ENCODE measurements around the gene CCDC187. TPM values are rescaled to one million over a fixed set of nuclear protein-coding genes. Genes with fewer than 3 reads are reported as not detected.

Gene CCDC187
- total RNA-seq, 2 donors from 2014 or later, result 1.3 to 2.3 TPM

DNA sequence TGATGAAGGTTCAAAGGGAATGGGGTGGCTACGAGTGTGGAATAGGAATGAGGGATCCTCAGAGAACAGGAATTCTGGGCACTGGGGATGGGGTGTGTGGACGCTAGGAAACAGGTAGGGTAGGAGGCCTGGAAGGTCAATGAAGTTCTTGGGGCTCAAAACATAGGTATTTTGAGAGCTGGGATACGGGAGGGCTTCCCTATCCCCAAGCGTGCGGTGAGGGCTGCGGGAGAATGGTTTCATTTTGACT, 59.0 kb downstream of the CCDC187 start:
- Histone ChIP-seq H3K27ac (peak overlapping the region in 2 of 4 donors; percentile 34 to 52), H3K36me3 (replicated peaks in 1 of 2; ENCODE audit: insufficient read depth in 1 of 2, low read depth in 2 of 2) (no peaks in the 10 kb centered on the region), H3K4me3 (peak overlapping the region; percentile 23 to 40), H3K9me3 (no peaks in the 10 kb centered on the region), H3K27me3 (no peaks in the 10 kb centered on the region), H3K4me1 (peaks cover 87% of the 10 kb centered on the region)
- DNase-seq (no peak), ATAC-seq (no peak)
- 0 to 1% methylated on average over 6 of the region's 6 CpGs for WGBS, 2 donors
- intact Hi-C loops (cut with DNase I), result no loop called here
- TF ChIP-seq, protein P1, sequence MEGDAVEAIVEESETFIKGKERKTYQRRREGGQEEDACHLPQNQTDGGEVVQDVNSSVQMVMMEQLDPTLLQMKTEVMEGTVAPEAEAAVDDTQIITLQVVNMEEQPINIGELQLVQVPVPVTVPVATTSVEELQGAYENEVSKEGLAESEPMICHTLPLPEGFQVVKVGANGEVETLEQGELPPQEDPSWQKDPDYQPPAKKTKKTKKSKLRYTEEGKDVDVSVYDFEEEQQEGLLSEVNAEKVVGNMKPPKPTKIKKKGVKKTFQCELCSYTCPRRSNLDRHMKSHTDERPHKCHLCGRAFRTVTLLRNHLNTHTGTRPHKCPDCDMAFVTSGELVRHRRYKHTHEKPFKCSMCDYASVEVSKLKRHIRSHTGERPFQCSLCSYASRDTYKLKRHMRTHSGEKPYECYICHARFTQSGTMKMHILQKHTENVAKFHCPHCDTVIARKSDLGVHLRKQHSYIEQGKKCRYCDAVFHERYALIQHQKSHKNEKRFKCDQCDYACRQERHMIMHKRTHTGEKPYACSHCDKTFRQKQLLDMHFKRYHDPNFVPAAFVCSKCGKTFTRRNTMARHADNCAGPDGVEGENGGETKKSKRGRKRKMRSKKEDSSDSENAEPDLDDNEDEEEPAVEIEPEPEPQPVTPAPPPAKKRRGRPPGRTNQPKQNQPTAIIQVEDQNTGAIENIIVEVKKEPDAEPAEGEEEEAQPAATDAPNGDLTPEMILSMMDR (IDR thresholded peaks at IDR 0.05), result no peak
- no peak for TF ChIP-seq POLR2A (IDR thresholded peaks at IDR 0.05)

DNA sequence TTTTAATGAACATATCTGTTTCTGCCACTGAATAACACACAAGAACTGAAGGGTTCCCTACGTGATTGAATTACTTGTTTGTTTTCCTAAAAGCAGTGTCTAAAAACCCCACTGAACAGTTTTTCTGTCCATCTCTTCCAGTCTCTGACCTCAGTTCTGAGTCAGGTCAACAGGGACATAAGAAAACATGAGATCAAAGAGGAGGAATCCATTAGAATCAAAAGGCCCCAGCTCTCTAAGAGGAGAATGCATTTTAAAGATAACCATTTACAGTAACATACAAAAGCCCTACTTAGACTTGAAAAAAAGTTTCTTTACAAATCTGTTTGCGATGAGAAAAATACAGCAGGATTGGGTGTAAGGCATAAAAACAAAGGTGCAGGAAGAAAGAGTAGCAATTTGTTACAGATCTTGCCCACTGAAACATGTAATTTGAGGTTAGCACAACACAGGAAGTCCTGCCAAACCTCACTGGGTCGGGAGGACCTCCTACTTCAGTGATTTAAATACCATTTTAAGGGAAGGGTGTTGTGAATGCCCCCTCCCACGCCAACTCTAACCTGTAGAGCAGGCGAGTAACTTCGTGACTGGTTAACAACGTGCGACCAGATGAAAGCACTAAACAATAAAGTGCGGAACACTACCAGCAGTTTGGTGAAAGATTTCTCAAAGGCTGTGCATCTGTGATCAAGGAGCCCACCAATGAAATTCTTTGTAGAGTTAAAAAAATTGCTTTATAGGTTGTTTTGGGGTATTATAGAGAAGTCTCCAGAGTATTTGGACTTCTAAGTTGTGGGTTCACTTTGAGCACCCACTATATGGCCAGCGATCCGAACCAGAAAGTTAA, 59.5 kb downstream of the CCDC187 start:
- Histone ChIP-seq H3K27ac (no peak overlapping the region), H3K36me3 (replicated peaks in 1 of 2; ENCODE audit: insufficient read depth in 1 of 2, low read depth in 2 of 2) (no peaks in the 10 kb centered on the region), H3K27me3 (no peaks in the 10 kb centered on the region), H3K4me1 (peaks cover 87% of the 10 kb centered on the region), H3K9me3 (no peaks in the 10 kb centered on the region), H3K4me3 (peak overlapping the region; percentile 23 to 40)
- no peak for ATAC-seq
- no peak for DNase-seq
- 17 to 18% methylated on average over 11 of the region's 11 CpGs for WGBS, 2 donors
- intact Hi-C loops (cut with DNase I), result no loop called here
- TF ChIP-seq POLR2A (IDR thresholded peaks at IDR 0.05), result no peak
- TF ChIP-seq, protein P1 (IDR thresholded peaks at IDR 0.05), result no peak

- H3K27me3 ChIP-seq, result no peaks in the 10 kb centered on the region
- no peak overlapping the region for H3K4me3 ChIP-seq
- intact Hi-C loops (cut with DNase I), result no loop called here
- ATAC-seq, result no peak
- no peaks in the 10 kb centered on the region for H3K9me3 ChIP-seq
- 46 to 75% methylated on average over 4 of the region's 4 CpGs for WGBS, 2 donors
- no peak for DNase-seq
- no peaks in the 10 kb centered on the region for H3K36me3 ChIP-seq (replicated peaks in 1 of 2; ENCODE audit: insufficient read depth in 1 of 2, low read depth in 2 of 2)
- H3K27ac ChIP-seq, result no peak overlapping the region
- peaks cover 87% of the 10 kb centered on the region for H3K4me1 ChIP-seq
- TF ChIP-seq, protein P1 (IDR thresholded peaks at IDR 0.05), result no peak
- no peak for TF ChIP-seq POLR2A (IDR thresholded peaks at IDR 0.05)
Measured at GRCh38 chr9:136243631-136244030, 60.3 kb downstream of the CCDC187 start.

- Histone ChIP-seq H3K36me3 (replicated peaks in 1 of 2; ENCODE audit: insufficient read depth in 1 of 2, low read depth in 2 of 2) (no peaks in the 10 kb centered on the region), H3K9me3 (no peaks in the 10 kb centered on the region), H3K4me3 (no peak overlapping the region), H3K27me3 (no peaks in the 10 kb centered on the region), H3K27ac (no peak overlapping the region), H3K4me1 (peaks cover 86% of the 10 kb centered on the region)
- TF ChIP-seq POLR2A (IDR thresholded peaks at IDR 0.05), result no peak
- TF ChIP-seq, protein P1 (IDR thresholded peaks at IDR 0.05), result peak in 1 of 7 experiments; percentile 10
- intact Hi-C loops (cut with DNase I), result no loop called here
- 58 to 68% methylated on average over 5 to 6 of the region's 6 CpGs for WGBS, 2 donors
- DNase-seq (no peak), ATAC-seq (no peak)
Measured at GRCh38 chr9:136242918-136243525, 60.9 kb downstream of the CCDC187 start.

All from body of pancreas (tissue), 4 donors.